Gastroesophageal sphincter (tissue), 3 donors: ENCODE measurements around the gene BANP.

Experiments
- CTCF ChIP-seq, 4 experiments: fragments of 200-600 bp in 2 of 4; fragments of 450-650 bp in 2 of 4; sonication (generic) in 1 of 4; IDR thresholded peaks; one replicate each; pipeline ENCODE4 v1.5.1; 2017 to 2019; ENCODE audit warnings: antibody characterized with exemption in 4 of 4, mild to moderate bottlenecking in 2 of 4, moderate library complexity in 2 of 4
- EP300 ChIP-seq: sonication (generic); formaldehyde crosslinking; IDR thresholded peaks from one replicate; pipeline ENCODE4 v1.6.1; 2017; ENCODE audit warnings: antibody characterized with exemption, mild to moderate bottlenecking
- POLR2A ChIP-seq, 2 donors: fragments of 450-650 bp; IDR thresholded peaks; one replicate each; pipeline ENCODE4 v1.6.1; 2017; ENCODE audit warnings: antibody characterized with exemption in 2 of 2, mild to moderate bottlenecking in 2 of 2, moderate library complexity in 1 of 2

- TF ChIP-seq POLR2A (IDR thresholded peaks at IDR 0.05): no peak
- TF ChIP-seq CTCF (IDR thresholded peaks at IDR 0.05): no peak
- no peak for TF ChIP-seq EP300
These were observed 107.6 kb downstream of the BANP start for GRCh38 chr16:88058817-88059216.
